PC-9 (cell line): ENCODE measurements around the gene ABLIM1.

ENCODE experiments used
- CTCF ChIP-seq: fragments of 200-600 bp; sonication (generic); conservative IDR thresholded peaks from 2 replicates; pipeline ENCODE4 v1.6.1; 2017; ENCODE audit warnings: mixed run types, antibody characterized with exemption, mild to moderate bottlenecking, moderate library complexity
- EZH2 ChIP-seq: fragments of 200-600 bp; sonication (generic); IDR thresholded peaks from 2 replicates; pipeline ENCODE4 v1.8.0; 2017; ENCODE audit warnings: antibody characterized with exemption, low read depth

- TF ChIP-seq CTCF (no peak), EZH2 (no peak)
Measured at GRCh38 chr10:114571316-114571999, 86.6 kb downstream of the ABLIM1 start.
